ENCODE results near the gene CCDC82.
A peak's percentile ranks its signal among the peaks of the same experiment; 100 is the strongest.
"Not testable (repeated sequence)": the region's sequence is repeated elsewhere in the genome, so short reads cannot be mapped to it uniquely, and the experiment has no call there.

CCDC82 gene

DNA sequence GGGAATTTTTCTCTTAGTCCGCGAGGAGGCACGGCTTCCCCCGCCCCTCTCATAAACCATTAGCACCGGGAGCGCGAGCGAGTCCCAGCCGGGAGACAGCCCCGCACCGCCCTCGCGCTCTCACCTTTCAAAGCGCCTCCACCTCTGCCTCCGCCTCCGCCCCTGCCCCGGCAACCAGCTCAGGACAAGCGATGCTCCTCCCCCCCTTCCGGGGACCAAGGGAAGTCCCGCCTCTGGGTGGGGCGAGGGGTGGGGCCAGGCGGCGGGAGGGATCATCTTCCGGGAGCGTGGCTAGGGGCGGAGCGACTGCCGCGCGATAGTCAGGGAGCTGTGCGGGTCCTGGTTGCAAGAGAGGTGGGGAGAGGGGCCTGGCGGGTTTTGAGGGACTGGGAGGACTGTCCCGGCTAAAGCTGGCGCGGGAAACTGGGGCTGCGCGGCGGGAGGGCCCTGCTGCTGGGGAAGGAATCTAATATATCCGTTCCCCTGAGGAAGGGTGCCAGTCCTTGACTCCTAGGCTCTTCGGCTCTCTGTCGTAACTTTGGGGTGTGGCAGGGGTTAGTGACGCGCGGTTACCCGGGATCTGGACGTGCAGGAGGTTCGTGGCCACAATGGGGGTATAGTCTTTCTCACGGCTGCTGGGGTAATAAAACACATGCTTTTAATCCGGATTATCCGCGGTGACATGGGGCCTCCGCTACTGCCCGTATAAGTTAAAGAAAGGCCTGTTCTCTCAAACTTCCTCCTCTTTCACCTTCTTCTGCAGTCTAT, at the start of gene CCDC82, which contains the start of gene JRKL:
TSS of gene CCDC82 (minus strand) at position 193 of the 768 bp plus-strand sequence. CDS start 5,165 bp downstream, outside the sequence.
TSS of gene JRKL (plus strand) at position 294 of the 768 bp plus-strand sequence. CDS start 637 bp downstream, outside the sequence.
- DNase-seq (ENCODE audit: extremely low read depth, low read depth), result peak; percentile 85
- TF ChIP-seq, protein P1, sequence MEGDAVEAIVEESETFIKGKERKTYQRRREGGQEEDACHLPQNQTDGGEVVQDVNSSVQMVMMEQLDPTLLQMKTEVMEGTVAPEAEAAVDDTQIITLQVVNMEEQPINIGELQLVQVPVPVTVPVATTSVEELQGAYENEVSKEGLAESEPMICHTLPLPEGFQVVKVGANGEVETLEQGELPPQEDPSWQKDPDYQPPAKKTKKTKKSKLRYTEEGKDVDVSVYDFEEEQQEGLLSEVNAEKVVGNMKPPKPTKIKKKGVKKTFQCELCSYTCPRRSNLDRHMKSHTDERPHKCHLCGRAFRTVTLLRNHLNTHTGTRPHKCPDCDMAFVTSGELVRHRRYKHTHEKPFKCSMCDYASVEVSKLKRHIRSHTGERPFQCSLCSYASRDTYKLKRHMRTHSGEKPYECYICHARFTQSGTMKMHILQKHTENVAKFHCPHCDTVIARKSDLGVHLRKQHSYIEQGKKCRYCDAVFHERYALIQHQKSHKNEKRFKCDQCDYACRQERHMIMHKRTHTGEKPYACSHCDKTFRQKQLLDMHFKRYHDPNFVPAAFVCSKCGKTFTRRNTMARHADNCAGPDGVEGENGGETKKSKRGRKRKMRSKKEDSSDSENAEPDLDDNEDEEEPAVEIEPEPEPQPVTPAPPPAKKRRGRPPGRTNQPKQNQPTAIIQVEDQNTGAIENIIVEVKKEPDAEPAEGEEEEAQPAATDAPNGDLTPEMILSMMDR (IDR thresholded peaks at IDR 0.05; ENCODE audit: low read depth, low read length), result no peak

DNA sequence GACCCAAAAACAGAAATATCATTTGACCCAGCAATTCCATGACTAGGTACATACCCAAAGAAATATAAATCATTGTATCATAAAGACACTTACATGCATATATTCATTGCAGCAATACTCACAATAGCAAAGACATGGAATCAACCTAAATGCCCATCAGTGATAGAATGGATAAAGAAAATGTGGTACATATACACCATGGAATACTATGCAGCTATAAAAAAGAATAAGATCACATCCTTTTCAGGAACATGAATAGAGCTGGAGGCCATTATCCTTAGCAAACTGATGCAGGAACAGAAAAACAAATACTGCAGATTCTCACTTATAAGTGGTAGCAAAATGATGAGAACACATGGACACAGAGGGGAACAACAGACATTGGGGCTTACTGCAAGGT, 42.9 kb upstream of the CCDC82 start:
- not testable (repeated sequence) for DNase-seq (ENCODE audit: extremely low read depth, low read depth)

DNA sequence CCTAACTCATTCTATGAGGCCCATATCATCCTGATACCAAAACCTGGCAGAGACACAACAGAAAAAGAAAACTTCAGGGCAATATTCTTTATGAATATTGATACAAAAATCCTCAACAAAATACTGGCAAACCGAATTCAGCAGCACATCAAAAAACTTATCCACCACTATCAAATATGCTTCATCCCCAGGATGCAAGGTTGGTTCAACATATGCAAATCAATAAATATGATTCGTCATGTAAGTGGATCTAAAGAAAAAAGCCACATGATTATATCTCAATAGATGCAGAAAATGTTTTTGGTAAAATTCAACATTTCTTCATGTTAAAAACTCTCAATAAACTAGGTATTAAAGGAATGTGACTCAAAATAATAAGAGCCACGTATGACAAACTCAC, 41.0 kb upstream of the CCDC82 start:
- TF ChIP-seq, protein P1 (IDR thresholded peaks at IDR 0.05; ENCODE audit: low read depth, low read length), result no peak
- DNase-seq (ENCODE audit: extremely low read depth, low read depth), result no peak

DNA sequence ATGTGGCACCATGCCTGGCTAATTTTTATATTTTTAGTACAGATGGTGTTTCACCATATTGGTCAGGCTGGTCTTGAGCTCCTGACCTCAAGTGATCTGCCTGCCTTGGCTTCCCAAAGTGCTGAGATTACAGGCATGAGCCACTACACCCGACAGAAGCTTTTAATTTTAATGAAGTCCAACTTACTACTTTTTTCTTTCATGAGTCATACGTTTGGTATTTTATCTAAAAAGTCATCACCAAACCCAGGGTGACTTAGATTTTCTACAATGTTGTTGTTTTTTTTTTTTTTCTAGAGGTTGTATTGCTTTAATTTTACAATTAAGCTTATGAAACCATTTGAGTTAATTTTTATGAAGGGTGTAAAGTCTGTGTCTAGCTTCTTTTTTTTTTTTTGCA, 35.0 kb upstream of the CCDC82 start:
- TF ChIP-seq, protein P1 (IDR thresholded peaks at IDR 0.05; ENCODE audit: low read depth, low read length), result no peak
- peak; percentile 24 for DNase-seq (ENCODE audit: extremely low read depth, low read depth)

DNA sequence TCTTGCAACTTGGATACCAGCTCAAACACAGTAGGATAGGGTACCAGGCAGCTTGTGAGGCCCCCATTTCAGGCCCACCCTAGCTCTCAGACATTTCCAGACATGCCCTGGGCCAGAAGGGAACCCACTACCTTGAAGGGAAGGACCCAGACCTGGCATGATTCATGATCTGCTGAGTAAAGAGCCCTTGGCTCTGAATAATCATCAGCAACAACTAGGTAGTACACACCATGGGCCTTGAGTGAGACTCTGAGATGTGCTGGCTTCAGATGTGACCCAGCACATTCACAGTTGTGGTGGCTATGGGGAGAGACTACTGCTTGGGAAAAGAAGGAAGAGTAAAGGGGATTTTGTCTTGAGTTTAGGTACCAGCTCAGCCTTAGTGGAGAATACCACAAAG, 23.7 kb upstream of the CCDC82 start:
- no peak for DNase-seq (ENCODE audit: extremely low read depth, low read depth)
- TF ChIP-seq, protein P1 (IDR thresholded peaks at IDR 0.05; ENCODE audit: low read depth, low read length), result no peak

DNA sequence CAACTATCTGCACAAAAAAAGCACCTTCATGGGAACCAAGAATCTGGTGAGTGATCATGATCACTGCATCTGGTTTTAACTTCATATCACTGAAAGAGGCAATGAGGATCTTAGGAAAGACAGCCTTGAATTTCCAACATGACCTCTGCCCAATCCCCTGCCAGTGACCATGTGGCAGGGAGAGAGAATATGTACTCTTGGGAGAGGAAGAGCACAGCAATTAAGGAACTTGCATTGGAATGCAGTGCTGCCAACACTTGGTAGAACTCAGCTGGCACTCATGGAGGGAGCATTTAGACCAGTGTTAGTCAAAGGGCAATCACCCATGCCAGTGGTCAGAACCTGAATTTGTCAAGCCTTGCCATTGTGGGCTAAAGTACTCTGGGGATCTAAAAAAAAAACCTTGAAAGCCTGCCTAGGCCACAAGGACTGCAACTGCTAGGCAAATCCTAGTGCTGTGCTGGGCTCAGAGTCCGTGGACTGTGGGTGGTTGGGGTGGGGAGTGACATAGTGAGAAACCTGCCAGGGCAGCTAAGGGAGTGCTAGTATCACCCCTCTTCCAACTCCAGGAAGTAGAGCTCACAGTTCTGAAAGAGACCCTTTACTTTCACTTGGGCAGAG, 23.2 kb upstream of the CCDC82 start:
- TF ChIP-seq, protein P1 (IDR thresholded peaks at IDR 0.05; ENCODE audit: low read depth, low read length), result no peak
- DNase-seq (ENCODE audit: extremely low read depth, low read depth), result no peak

DNA sequence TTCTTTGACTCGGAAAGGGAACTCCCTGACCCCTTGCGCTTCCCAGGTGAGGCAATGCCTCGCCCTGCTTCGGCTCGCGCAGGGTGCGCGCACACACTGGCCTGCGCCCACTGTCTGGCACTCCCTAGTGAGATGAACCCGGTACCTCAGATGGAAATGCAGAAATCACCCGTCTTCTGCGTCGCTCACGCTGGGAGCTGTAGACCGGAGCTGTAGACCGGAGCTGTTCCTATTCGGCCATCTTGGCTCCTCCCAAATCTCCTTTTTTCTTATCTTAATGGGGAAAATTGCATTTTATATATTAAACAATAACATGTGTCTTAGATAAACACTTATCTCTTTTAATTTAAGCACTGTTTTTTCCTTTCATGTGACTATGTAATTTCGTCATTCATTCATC, 21.7 kb upstream of the CCDC82 start:
- not testable (repeated sequence) for DNase-seq (ENCODE audit: extremely low read depth, low read depth)

DNA sequence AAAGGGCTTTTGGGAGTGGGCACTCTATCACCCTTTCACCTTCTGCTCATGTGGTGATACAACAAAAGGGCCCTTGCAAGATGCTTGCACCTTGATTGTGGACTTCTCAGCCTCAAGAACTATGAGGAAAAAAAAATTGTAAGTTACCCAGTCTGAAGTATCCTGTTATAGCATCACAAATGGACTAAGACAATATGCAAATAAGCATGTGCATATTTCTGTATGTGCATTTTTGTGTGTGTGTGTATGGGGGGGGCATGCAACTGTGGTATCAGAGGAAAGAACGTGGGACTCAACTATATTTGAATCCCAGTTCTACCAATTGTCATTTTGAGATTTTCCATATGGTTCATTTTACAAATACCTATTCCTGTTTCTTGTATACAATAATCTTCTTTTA, 11.0 kb upstream of the CCDC82 start:
- TF ChIP-seq, protein P1 (IDR thresholded peaks at IDR 0.05; ENCODE audit: low read depth, low read length), result no peak
- DNase-seq (ENCODE audit: extremely low read depth, low read depth), result no peak

Measured in AG09319 (cell line).